Progenitor cell of endocrine pancreas (in vitro differentiated cells): ENCODE measurements around the gene TMTC2. TPM values are rescaled to one million over a fixed set of nuclear protein-coding genes. Genes with fewer than 3 reads are reported as not detected.

Source experiments
- DNase-seq: peaks from one replicate; pipeline ENCODE4 v3.0.0; 2021; ENCODE audit warnings: low spot score; ENCODE audit not compliant: unreplicated experiment
- H3K27ac Mint-ChIP-seq: 2 replicates; pipeline ENCODE4 v1.8.0; 2021; ENCODE audit warnings: mild to moderate bottlenecking, moderate library complexity, mixed read lengths
- H3K27me3 Mint-ChIP-seq: 2 replicates; pipeline ENCODE4 v1.8.0; 2021; ENCODE audit warnings: mixed read lengths
- H3K36me3 Mint-ChIP-seq: 2 replicates; pipeline ENCODE4 v1.8.0; 2022; ENCODE audit warnings: mixed read lengths; ENCODE audit not compliant: insufficient read depth
- H3K4me1 Mint-ChIP-seq: 2 replicates; pipeline ENCODE4 v1.8.0; 2021; ENCODE audit warnings: low read depth, mixed read lengths
- H3K4me3 Mint-ChIP-seq: 2 replicates; pipeline ENCODE4 v1.8.0; 2021; ENCODE audit warnings: low read depth, mild to moderate bottlenecking, moderate library complexity, mixed read lengths
- H3K9me3 Mint-ChIP-seq: 2 replicates; pipeline ENCODE4 v1.8.0; 2021; ENCODE audit warnings: low read depth, mixed read lengths
- total RNA-seq: library from RNA; stranded (reverse); gene quantifications from 2 replicates; pipeline ENCODE4 v1.2.1, GENCODE V29; 2021
- TF ChIP-seq, protein P1 (sequence below): fragments of 200-600 bp; sonication (generic); IDR thresholded peaks from one replicate; pipeline ENCODE4 v1.5.0; 2021; ENCODE audit warnings: antibody characterized with exemption, mild to moderate bottlenecking; ENCODE audit not compliant: unreplicated experiment

The TMTC2 gene
- total RNA-seq, 1 donor from 2014 or later: 15.4 TPM

DNA sequence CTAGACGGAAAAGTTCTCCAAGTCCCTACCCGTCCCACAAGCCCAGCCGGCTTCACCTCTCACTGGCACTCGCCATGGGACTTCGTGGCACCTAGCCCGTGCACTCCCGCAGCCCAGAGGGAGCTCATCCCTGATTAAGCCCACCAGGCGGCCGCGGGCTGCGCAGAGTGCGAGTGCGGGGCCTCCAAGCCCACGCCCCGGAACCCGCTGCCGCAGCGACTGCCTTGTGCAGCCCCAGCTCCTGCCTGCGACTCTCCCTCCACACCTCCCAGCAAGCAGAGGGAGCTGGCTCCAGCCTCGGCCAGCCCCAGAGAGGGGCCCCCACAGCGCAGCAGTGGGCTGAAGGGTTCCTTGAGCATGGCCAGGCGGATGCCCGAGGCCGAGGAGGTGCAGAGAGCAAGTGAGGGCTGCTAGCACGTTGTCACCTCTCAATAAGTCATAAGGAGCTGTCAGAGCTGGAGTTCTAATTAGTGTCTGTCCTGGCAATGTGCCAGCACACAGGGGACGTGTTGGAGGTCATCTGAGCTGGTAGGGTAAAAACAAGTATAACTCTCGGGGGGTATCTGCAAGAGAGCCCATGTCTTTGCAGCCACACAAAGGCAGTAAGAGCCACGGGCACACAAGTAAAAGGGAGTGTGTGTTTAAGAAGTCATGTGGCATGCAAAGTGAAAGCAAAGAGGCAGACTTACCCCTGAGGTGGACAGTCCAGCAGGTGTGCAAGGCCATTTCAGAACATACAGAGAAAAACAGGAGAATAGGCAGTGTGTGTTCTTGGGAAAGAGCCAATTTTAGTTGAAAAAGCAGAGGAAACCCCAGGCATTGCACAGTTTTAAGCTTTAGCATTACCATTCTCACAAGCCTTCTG, 27.1 kb upstream of the TMTC2 start:
- Mint-ChIP-seq H3K27me3 (no peaks in the 10 kb centered on the region), H3K4me1 (peaks cover 12% of the 10 kb centered on the region), H3K36me3 (no peaks in the 10 kb centered on the region), H3K9me3 (peaks cover 11% of the 10 kb centered on the region), H3K4me3 (no peak overlapping the region), H3K27ac (no peak overlapping the region)
- DNase-seq: no peak
- TF ChIP-seq, protein P1, sequence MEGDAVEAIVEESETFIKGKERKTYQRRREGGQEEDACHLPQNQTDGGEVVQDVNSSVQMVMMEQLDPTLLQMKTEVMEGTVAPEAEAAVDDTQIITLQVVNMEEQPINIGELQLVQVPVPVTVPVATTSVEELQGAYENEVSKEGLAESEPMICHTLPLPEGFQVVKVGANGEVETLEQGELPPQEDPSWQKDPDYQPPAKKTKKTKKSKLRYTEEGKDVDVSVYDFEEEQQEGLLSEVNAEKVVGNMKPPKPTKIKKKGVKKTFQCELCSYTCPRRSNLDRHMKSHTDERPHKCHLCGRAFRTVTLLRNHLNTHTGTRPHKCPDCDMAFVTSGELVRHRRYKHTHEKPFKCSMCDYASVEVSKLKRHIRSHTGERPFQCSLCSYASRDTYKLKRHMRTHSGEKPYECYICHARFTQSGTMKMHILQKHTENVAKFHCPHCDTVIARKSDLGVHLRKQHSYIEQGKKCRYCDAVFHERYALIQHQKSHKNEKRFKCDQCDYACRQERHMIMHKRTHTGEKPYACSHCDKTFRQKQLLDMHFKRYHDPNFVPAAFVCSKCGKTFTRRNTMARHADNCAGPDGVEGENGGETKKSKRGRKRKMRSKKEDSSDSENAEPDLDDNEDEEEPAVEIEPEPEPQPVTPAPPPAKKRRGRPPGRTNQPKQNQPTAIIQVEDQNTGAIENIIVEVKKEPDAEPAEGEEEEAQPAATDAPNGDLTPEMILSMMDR: no peak

DNA sequence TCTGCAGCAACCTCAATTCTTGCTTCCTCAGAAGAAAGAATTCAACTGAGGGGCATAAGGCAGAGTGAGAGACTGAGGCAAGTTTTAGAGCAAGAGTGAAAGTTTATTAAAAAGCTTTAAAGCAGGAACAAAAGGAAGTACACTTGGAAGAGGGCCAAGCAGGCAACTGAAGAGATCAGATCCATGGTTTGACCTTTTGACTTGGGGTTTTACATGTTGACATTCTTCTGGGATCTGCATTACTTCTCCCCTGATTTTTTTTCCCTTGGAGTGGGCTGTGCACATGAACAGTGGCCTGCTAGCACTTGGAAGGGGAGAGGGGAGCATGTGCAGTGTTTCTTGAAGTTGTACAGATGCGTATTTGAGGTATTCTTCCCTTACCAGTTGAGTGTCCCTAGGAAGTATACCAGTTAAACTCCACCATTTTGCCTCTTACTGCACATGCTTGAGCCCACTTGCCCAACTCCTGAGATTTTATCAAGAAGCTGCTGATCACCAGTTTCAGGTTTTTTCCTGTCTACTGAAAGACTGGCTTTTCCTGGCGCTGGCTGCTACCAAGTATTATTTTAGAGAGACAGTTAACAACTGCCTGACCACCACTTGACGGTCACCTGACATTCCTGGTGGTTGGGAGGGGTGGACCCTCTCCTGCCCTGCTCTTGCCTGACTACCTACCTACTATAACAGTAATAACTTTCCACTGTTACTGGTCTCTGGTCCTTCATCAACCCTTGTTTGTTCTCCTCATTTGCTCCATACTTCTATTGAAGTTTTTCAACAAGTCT, 26.0 kb upstream of the TMTC2 start:
- H3K4me3 Mint-ChIP-seq: no peak overlapping the region
- H3K4me1 Mint-ChIP-seq: peaks cover 2% of the 10 kb centered on the region
- no peaks in the 10 kb centered on the region for H3K36me3 Mint-ChIP-seq
- DNase-seq: no peak
- no peaks in the 10 kb centered on the region for H3K27me3 Mint-ChIP-seq
- TF ChIP-seq, protein P1: no peak
- no peak overlapping the region for H3K27ac Mint-ChIP-seq
- H3K9me3 Mint-ChIP-seq: peaks cover 8% of the 10 kb centered on the region

DNA sequence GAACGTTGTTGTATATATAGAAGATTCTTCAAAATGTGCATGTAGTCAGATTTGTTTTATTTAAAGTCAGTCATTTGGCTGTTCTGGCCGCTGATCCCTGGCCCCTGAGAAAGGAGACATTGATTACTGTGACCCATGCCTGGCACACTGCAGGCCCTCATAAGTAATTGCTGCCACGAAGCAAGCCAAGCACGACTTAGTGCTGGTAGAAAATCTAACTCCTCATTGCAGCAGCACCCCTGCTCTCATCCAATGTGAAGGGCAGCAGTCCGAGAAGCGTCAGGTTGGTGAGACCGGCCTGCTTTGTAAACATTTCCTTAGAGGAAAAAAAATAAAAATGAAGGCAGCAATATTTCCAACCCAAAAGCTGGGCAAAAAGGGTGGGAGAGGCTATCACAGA, 22.8 kb upstream of the TMTC2 start:
- Mint-ChIP-seq H3K9me3 (peaks cover under 1% of the 10 kb centered on the region), H3K36me3 (no peaks in the 10 kb centered on the region), H3K4me3 (no peak overlapping the region), H3K27ac (no peak overlapping the region), H3K4me1 (no peaks in the 10 kb centered on the region), H3K27me3 (no peaks in the 10 kb centered on the region)
- TF ChIP-seq, protein P1: no peak
- DNase-seq: no peak

DNA sequence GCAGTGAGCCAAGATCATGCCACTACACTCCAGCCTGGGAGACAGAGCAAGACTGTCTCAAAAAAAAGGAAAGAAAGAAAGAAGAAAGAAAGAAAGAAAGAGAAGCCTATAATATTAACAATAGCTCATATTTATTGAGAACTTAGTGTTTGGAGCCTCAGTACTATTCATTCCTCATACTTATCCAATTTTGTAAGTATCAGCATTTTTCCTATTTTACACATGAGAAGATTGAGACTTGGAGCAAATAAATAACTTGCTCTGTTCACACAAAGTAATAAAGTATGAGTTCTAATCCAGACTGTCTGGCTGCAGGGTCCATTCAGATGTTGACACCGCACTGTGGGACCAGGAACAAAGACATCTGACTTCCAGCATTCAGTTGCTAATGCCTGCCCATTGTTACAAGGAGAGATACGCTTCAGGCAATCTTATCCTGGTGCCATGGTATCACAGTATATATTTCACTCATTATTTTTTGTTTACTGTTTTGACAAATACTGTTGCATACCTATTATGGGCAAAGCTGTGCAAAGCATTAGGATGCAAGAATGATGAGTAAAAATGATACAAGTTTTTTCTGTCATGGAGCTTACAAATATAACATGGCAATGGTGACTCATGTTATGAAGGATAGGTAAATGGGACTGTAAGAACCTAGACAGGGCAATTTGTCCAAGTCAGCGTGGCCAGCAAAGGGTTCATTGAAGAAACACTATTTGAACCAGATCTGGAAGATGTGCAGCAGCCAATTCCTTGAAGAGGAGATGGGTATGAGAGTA, 21.4 kb upstream of the TMTC2 start:
- no peak overlapping the region for H3K27ac Mint-ChIP-seq
- TF ChIP-seq, protein P1: no peak
- no peaks in the 10 kb centered on the region for H3K4me1 Mint-ChIP-seq
- H3K27me3 Mint-ChIP-seq: no peaks in the 10 kb centered on the region
- DNase-seq: no peak
- no peaks in the 10 kb centered on the region for H3K36me3 Mint-ChIP-seq
- H3K4me3 Mint-ChIP-seq: no peak overlapping the region
- no peaks in the 10 kb centered on the region for H3K9me3 Mint-ChIP-seq

DNA sequence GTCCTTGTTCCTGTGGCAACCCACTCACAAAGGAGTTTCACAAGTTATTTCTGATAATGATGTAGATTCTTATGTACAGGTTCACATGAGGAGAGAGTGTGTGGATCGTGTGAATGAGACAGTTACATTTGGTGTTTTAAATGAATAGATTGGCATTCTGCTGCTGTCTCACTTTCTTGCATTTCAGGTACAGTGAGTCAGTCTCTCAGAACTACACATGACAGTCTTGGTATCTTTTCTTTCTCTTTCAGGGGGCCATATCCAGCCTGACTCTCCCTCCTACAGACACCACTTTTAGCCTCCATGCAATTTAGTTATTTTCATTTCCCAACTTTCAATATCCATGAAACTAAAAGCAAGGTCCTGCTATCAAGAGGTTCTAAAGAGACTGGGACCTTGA, 19.9 kb upstream of the TMTC2 start:
- H3K27ac Mint-ChIP-seq: no peak overlapping the region
- no peaks in the 10 kb centered on the region for H3K4me1 Mint-ChIP-seq
- H3K9me3 Mint-ChIP-seq: no peaks in the 10 kb centered on the region
- no peak overlapping the region for H3K4me3 Mint-ChIP-seq
- no peaks in the 10 kb centered on the region for H3K36me3 Mint-ChIP-seq
- no peaks in the 10 kb centered on the region for H3K27me3 Mint-ChIP-seq
- TF ChIP-seq, protein P1: no peak
- DNase-seq: no peak
